Peyer's patch (tissue), 4 donors: Measurements from ENCODE around the gene EIF2S3B.

Experiments used
- CTCF ChIP-seq, 6 experiments: fragments of 450-650 bp in 4 of 6; fragments of 200-600 bp in 2 of 6; sonication (generic) in 1 of 6; IDR thresholded peaks; one replicate each; pipeline ENCODE4 v1.5.1; 2017 to 2019; ENCODE audit warnings: antibody characterized with exemption in 6 of 6, mild to moderate bottlenecking in 3 of 6, moderate library complexity in 1 of 6
- POLR2A ChIP-seq, 2 donors: fragments of 450-650 bp; IDR thresholded peaks; one replicate each; pipeline ENCODE4 v1.5.1; 2017; ENCODE audit warnings: antibody characterized with exemption in 2 of 2, mild to moderate bottlenecking in 2 of 2, moderate library complexity in 2 of 2

GRCh38 chr12:10540776-10541205, 35.1 kb downstream of the EIF2S3B start:
- TF ChIP-seq CTCF (IDR thresholded peaks at IDR 0.05) (no peak), POLR2A (IDR thresholded peaks at IDR 0.05) (no peak)
